Astrocyte (in vitro differentiated cells and primary cell): ENCODE measurements around the gene WASHC2C. TPM values are rescaled to one million over a fixed set of nuclear protein-coding genes. Genes with fewer than 3 reads are reported as not detected.
"Not testable (repeated sequence)": the region's sequence is repeated elsewhere in the genome, so short reads cannot be mapped to it uniquely, and the experiment has no call there.

Source experiments
- DNase-seq: peaks from one replicate; pipeline ENCODE4 v3.0.0-alpha.2; 2010; ENCODE audit warnings: low read depth
- FAIRE-seq: peaks from 2 replicates; lab custom pipeline; 2011; peaks lifted over from hg19 to GRCh38; lab: Jason Lieb, UNC
- H2AFZ ChIP-seq: 2 replicates; pipeline ENCODE4 v1.6.0; 2012; ENCODE audit warnings: low read depth, low read length, inconsistent platforms
- H3K27ac ChIP-seq: 2 replicates; pipeline ENCODE4 v1.5.1; 2011; ENCODE audit warnings: low read depth, low read length, inconsistent platforms
- H3K27me3 ChIP-seq: 2 replicates; pipeline ENCODE4 v1.6.0; 2011; ENCODE audit warnings: low read length, inconsistent platforms; ENCODE audit not compliant: insufficient read depth
- H3K36me3 ChIP-seq: 2 replicates; pipeline ENCODE4 v1.5.1; 2011; ENCODE audit warnings: low read length, inconsistent platforms; ENCODE audit not compliant: insufficient read depth
- H3K4me1 ChIP-seq: 2 replicates; pipeline ENCODE4 v1.5.1; 2011; ENCODE audit warnings: low read length, inconsistent platforms; ENCODE audit not compliant: insufficient read depth
- H3K4me2 ChIP-seq: 2 replicates; pipeline ENCODE4 v1.6.0; 2012; ENCODE audit warnings: low read length, inconsistent platforms
- H3K4me3 ChIP-seq: 2 replicates; pipeline ENCODE4 v1.5.1; 2011; ENCODE audit warnings: low read depth, mild to moderate bottlenecking, low read length, inconsistent platforms; ENCODE audit not compliant: insufficient read depth
- H3K79me2 ChIP-seq: 2 replicates; pipeline ENCODE4 v1.6.0; 2012; ENCODE audit warnings: mild to moderate bottlenecking, low read length, inconsistent platforms; ENCODE audit not compliant: insufficient read depth
- H3K9ac ChIP-seq: 2 replicates; pipeline ENCODE4 v1.6.0; 2012; ENCODE audit warnings: mild to moderate bottlenecking, low read length, inconsistent platforms
- H3K9me3 ChIP-seq: 2 replicates; pipeline ENCODE4 v1.5.1; 2012; ENCODE audit warnings: low read depth, mild to moderate bottlenecking, low read length, inconsistent platforms; ENCODE audit not compliant: insufficient read depth
- H4K20me1 ChIP-seq: 2 replicates; pipeline ENCODE4 v1.6.0; 2012; ENCODE audit warnings: low read length, inconsistent platforms; ENCODE audit not compliant: insufficient read depth
- H3K27ac Mint-ChIP-seq: one replicate; pipeline ENCODE4 v1.8.0; 2021; ENCODE audit warnings: mild to moderate bottlenecking, mixed read lengths; ENCODE audit not compliant: unreplicated experiment
- H3K27me3 Mint-ChIP-seq: one replicate; pipeline ENCODE4 v1.8.0; 2021; ENCODE audit warnings: low read depth, mixed read lengths; ENCODE audit not compliant: unreplicated experiment
- H3K36me3 Mint-ChIP-seq: one replicate; pipeline ENCODE4 v1.8.0; 2021; ENCODE audit warnings: low read depth, mixed read lengths; ENCODE audit not compliant: unreplicated experiment
- H3K4me1 Mint-ChIP-seq: one replicate; pipeline ENCODE4 v1.8.0; 2021; ENCODE audit warnings: low read depth, mixed read lengths; ENCODE audit not compliant: unreplicated experiment
- H3K4me3 Mint-ChIP-seq: one replicate; pipeline ENCODE4 v1.8.0; 2021; ENCODE audit warnings: mild to moderate bottlenecking, moderate library complexity, mixed read lengths; ENCODE audit not compliant: unreplicated experiment
- H3K9me3 Mint-ChIP-seq: one replicate; pipeline ENCODE4 v1.8.0; 2021; ENCODE audit warnings: mild to moderate bottlenecking, mixed read lengths; ENCODE audit not compliant: unreplicated experiment
- total RNA-seq: library from RNA; stranded (reverse); gene quantifications from 2 replicates; pipeline ENCODE4 v1.2.1, GENCODE V29; 2021

WASHC2C gene
- total RNA-seq, 1 donor from 2014 or later = 39.6 TPM

GRCh38 chr10:45786217-45786616 is 59.2 kb downstream of the WASHC2C start:
- H3K27me3 Mint-ChIP-seq, FAIRE-seq, H4K20me1 ChIP-seq: not testable (repeated sequence)

GRCh38 chr10:45787212-45787741 is 60.2 kb downstream of the WASHC2C start:
- not testable (repeated sequence) for H3K79me2 ChIP-seq, H3K9me3 Mint-ChIP-seq, H3K27ac ChIP-seq, H3K4me1 Mint-ChIP-seq, H3K4me1 ChIP-seq, H3K4me3 ChIP-seq, H2AFZ ChIP-seq, H4K20me1 ChIP-seq, H3K9ac ChIP-seq, H3K27me3 ChIP-seq, H3K27me3 Mint-ChIP-seq, H3K4me3 Mint-ChIP-seq, FAIRE-seq, DNase-seq, H3K9me3 ChIP-seq, H3K36me3 ChIP-seq, H3K4me2 ChIP-seq, H3K27ac Mint-ChIP-seq
- H3K36me3 Mint-ChIP-seq = peaks cover 14% of the 10 kb centered on the region

More at GRCh38 chr10:45786217-45786616, 59.2 kb downstream of the WASHC2C start:
- H3K27me3 ChIP-seq, H3K4me3 Mint-ChIP-seq, H3K9me3 Mint-ChIP-seq, H3K4me2 ChIP-seq, H3K79me2 ChIP-seq, H3K4me1 ChIP-seq, H2AFZ ChIP-seq, H3K27ac ChIP-seq, H3K4me1 Mint-ChIP-seq, H3K27ac Mint-ChIP-seq, H3K4me3 ChIP-seq, H3K36me3 ChIP-seq, H3K9me3 ChIP-seq, DNase-seq, H3K9ac ChIP-seq: not testable (repeated sequence)
- peaks cover 14% of the 10 kb centered on the region for H3K36me3 Mint-ChIP-seq

GRCh38 chr10:45789991-45790390 is 62.9 kb downstream of the WASHC2C start:
- not testable (repeated sequence) for H4K20me1 ChIP-seq, H3K79me2 ChIP-seq, H3K9me3 ChIP-seq, H3K36me3 ChIP-seq, DNase-seq, H3K4me2 ChIP-seq, H2AFZ ChIP-seq, H3K27me3 ChIP-seq, H3K27ac ChIP-seq, H3K27ac Mint-ChIP-seq, H3K4me3 Mint-ChIP-seq, H3K4me1 ChIP-seq, FAIRE-seq, H3K9me3 Mint-ChIP-seq, H3K9ac ChIP-seq, H3K4me1 Mint-ChIP-seq, H3K4me3 ChIP-seq, H3K27me3 Mint-ChIP-seq
- H3K36me3 Mint-ChIP-seq = peaks cover 14% of the 10 kb centered on the region

GRCh38 chr10:45790694-45791426 is 63.8 kb downstream of the WASHC2C start:
- peaks cover 12% of the 10 kb centered on the region for H3K36me3 Mint-ChIP-seq
- H2AFZ ChIP-seq, H4K20me1 ChIP-seq, DNase-seq, H3K27me3 Mint-ChIP-seq, H3K9me3 ChIP-seq, FAIRE-seq, H3K4me3 Mint-ChIP-seq, H3K4me1 Mint-ChIP-seq, H3K9ac ChIP-seq, H3K79me2 ChIP-seq, H3K4me1 ChIP-seq, H3K27ac ChIP-seq, H3K4me2 ChIP-seq, H3K27ac Mint-ChIP-seq, H3K36me3 ChIP-seq, H3K9me3 Mint-ChIP-seq, H3K27me3 ChIP-seq, H3K4me3 ChIP-seq: not testable (repeated sequence)

- not testable (repeated sequence) for H2AFZ ChIP-seq, H3K27me3 Mint-ChIP-seq, H3K27ac Mint-ChIP-seq
These were observed 67.7 kb downstream of the WASHC2C start for GRCh38 chr10:45794761-45795160.

More at GRCh38 chr10:45794761-45795160, 67.7 kb downstream of the WASHC2C start:
- H3K36me3 Mint-ChIP-seq, H3K36me3 ChIP-seq, H3K9ac ChIP-seq, H3K27ac ChIP-seq, H3K4me1 Mint-ChIP-seq, H3K4me1 ChIP-seq, H4K20me1 ChIP-seq, H3K4me3 ChIP-seq, H3K9me3 ChIP-seq, H3K9me3 Mint-ChIP-seq, H3K4me3 Mint-ChIP-seq, DNase-seq, H3K27me3 ChIP-seq, FAIRE-seq, H3K79me2 ChIP-seq, H3K4me2 ChIP-seq: not testable (repeated sequence)
